22Rv1 (cell line): ENCODE measurements around the gene IGHMBP2.
"Not testable (repeated sequence)": the region's sequence is repeated elsewhere in the genome, so short reads cannot be mapped to it uniquely, and the experiment has no call there.

Experiments
- H3K27ac ChIP-seq: fragments of 450-650 bp; 2 replicates; pipeline ENCODE4 v1.5.1; 2017
- ZFX ChIP-seq: fragments of 450-650 bp; IDR thresholded peaks from 2 replicates; pipeline ENCODE4 v1.6.1; 2017; ENCODE audit warnings: antibody characterized with exemption, borderline replicate concordance
- TF ChIP-seq, protein P1 (sequence below): fragments of 450-650 bp; IDR thresholded peaks from 2 replicates; pipeline ENCODE4 v1.5.1; 2017; ENCODE audit warnings: mild to moderate bottlenecking

The IGHMBP2 gene

DNA sequence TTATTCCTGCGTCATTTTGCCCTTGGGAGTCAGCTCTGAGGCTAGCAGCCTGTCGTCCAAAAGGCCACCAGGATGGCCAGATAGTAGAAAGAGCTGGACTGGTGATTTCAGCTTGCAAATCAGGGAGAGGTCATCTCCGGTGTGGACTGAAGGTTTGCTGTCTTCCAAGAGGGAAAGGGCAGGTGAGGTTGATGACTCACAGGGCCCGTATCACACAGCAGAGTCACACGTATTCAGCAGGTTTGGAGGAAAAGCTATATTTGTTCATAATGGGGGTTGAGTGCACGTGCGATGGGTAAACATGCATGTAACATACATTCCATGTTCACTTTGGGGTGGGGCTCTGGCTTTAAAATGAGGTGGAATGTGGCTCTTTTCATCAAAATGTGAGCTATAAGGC, 25.7 kb upstream of the IGHMBP2 start:
- TF ChIP-seq, protein P1, sequence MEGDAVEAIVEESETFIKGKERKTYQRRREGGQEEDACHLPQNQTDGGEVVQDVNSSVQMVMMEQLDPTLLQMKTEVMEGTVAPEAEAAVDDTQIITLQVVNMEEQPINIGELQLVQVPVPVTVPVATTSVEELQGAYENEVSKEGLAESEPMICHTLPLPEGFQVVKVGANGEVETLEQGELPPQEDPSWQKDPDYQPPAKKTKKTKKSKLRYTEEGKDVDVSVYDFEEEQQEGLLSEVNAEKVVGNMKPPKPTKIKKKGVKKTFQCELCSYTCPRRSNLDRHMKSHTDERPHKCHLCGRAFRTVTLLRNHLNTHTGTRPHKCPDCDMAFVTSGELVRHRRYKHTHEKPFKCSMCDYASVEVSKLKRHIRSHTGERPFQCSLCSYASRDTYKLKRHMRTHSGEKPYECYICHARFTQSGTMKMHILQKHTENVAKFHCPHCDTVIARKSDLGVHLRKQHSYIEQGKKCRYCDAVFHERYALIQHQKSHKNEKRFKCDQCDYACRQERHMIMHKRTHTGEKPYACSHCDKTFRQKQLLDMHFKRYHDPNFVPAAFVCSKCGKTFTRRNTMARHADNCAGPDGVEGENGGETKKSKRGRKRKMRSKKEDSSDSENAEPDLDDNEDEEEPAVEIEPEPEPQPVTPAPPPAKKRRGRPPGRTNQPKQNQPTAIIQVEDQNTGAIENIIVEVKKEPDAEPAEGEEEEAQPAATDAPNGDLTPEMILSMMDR: no peak
- TF ChIP-seq ZFX: no peak

DNA sequence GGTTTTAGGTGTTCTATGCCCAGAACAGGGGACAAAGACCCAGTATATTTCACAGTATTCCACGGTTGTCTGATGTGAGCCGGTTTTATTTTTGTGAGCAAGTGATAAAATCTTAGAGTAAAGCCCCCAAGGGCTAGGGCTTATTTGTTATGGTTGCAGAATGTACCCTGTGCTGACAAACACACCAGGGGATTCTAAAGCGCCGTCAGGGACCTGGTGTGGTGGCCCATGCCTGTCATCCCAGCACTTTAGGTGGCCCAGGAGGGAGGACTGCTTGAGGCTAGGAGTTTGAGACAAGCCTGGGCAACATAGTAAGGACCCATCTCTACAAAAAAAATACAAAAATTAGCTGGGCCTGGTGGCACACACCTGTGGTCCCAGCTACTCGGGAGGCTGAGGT, 22.8 kb upstream of the IGHMBP2 start:
- TF ChIP-seq, protein P1: no peak
- TF ChIP-seq ZFX: no peak
- H3K27ac ChIP-seq: no peak overlapping the region

More for the DNA sequence above, 25.7 kb upstream of the IGHMBP2 start:
- no peak overlapping the region for H3K27ac ChIP-seq

DNA sequence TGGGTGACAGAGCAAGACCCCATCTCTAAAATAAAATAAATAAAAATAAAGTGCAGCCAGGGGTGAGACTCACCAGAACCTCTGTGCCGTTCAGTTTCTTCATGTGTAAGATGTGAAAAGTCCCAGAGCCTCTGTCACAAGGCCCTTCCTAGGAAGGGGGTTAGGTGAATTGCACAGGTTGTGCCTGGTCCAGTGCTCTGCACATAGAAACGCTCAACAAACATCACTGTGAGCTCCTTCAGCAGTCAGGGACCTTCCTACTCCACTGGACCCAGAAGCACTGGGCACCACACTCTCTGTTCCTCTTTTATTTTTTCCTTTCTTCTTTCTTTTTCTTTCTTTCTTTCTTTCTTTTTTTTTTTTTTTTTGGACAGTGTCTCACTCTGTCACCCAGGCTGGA, 22.4 kb upstream of the IGHMBP2 start:
- TF ChIP-seq, protein P1: no peak
- no peak for TF ChIP-seq ZFX

GRCh38 chr11:68882391-68882790, 21.3 kb upstream of the IGHMBP2 start:
- H3K27ac ChIP-seq: no peak overlapping the region
- TF ChIP-seq ZFX: no peak
- TF ChIP-seq, protein P1: no peak

More for the DNA sequence above, 22.4 kb upstream of the IGHMBP2 start:
- no peak overlapping the region for H3K27ac ChIP-seq

- H3K27ac ChIP-seq: not testable (repeated sequence)
Observed at GRCh38 chr11:68884827-68885226, 18.9 kb upstream of the IGHMBP2 start.

DNA sequence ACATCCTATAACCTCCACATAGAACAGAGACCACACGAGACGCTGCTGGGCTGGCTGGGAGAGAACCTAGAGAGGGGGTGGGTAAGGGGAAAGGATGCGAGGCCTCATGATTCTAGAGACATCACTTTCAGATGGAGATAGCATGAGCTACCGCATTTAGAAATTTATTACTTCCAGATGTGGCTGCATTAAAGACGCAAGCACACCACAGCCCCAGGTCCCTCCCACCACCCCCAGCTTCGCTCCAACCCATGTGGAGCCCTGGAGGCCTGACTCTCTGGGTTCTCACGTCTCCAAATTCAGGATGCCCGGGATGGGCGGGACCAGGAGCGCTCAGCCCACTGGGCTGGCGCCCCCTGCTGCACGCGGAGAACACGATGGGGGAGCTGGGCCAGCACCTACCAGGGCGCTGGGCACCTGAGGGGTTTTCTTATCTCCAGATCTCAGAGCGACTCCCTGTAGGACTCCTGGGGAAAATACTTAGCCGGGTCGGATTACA, 13.7 kb upstream of the IGHMBP2 start:
- TF ChIP-seq, protein P1: peak; percentile 60
- TF ChIP-seq ZFX: no peak
- H3K27ac ChIP-seq: no peak overlapping the region

DNA sequence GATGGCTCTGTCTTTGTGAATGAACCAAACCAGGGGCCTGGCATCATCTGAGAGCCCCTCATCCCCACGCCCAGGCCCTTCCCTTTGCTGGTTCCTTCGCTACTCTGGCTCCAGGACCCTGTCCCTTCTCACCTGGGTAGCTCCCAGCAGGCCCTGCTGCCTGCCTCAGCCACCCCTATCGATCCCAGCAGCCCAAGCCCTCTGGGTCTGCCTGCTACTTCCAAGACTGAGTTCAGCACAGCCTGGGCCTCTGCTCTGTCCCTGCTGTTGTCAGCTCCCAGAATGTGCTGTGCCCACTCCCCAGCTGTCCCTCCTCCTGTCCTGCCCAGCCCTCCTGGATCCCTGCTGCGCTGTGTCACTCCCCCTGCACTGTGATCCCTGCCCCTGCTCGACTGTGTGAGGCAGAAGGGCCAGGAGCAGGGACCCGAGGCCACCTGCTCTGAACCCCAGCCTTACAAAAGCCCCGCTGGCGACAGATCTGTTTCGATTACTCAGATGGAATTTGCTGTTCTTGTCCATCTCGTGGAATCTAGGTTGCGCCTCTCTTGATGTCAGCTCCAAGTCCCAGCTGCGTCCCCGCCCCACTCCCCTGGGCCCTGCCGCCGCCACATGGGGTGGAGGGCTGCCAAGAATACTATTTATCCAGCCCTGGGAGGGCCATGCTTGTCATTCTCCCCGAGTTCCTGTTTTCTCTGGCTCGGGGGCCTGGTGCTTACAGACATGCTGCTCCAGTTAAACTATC, 13.0 kb upstream of the IGHMBP2 start:
- TF ChIP-seq ZFX: no peak
- TF ChIP-seq, protein P1: no peak; the same call in 1 of the 2 replicates
- H3K27ac ChIP-seq: no peak overlapping the region
